ENCODE data around the gene MEF2B. TPM values are rescaled to one million over a fixed set of nuclear protein-coding genes. Genes with fewer than 3 reads are reported as not detected.

MEF2B gene
- total RNA-seq, result 2.7 and 3.0 TPM in 2 replicates

GRCh38 chr19:19170053-19170872, at the start of gene MEF2B:
TSS of gene MEF2B (minus strand) at chr19:19170263. CDS start at chr19:19150735, 19,528 bp downstream.
- DNase-seq (ENCODE audit: low spot score), result peak; percentile 78
- Mint-ChIP-seq H3K4me1 (ENCODE audit: low read depth) (peaks cover 8% of the 10 kb centered on the region), H3K4me3 (ENCODE audit: low read depth) (no peak within 1 kb of the TSS), H3K27ac (no peak within 1 kb of the TSS), H3K36me3 (ENCODE audit: low read depth) (no peaks in the 10 kb centered on the region), H3K27me3 (ENCODE audit: low read depth) (no peaks in the 10 kb centered on the region), H3K9me3 (no peaks in the 10 kb centered on the region)
- intact Hi-C loops (cut with micrococcal nuclease), result no loop called here

- intact Hi-C loops (cut with micrococcal nuclease), result no loop called here
- Mint-ChIP-seq H3K9me3 (no peaks in the 10 kb centered on the region), H3K4me3 (ENCODE audit: low read depth) (no peak overlapping the region), H3K27ac (no peak overlapping the region), H3K36me3 (ENCODE audit: low read depth) (no peaks in the 10 kb centered on the region), H3K27me3 (ENCODE audit: low read depth) (peaks cover 13% of the 10 kb centered on the region), H3K4me1 (ENCODE audit: low read depth) (no peaks in the 10 kb centered on the region)
- DNase-seq (ENCODE audit: low spot score), result no peak
Measured at GRCh38 chr19:19218911-19219310, 48.8 kb upstream of the MEF2B start.

GRCh38 chr19:19217099-19217498, 47.0 kb upstream of the MEF2B start:
- DNase-seq (ENCODE audit: low spot score), result no peak
- Mint-ChIP-seq H3K4me3 (ENCODE audit: low read depth) (no peak overlapping the region), H3K9me3 (no peaks in the 10 kb centered on the region), H3K27me3 (ENCODE audit: low read depth) (peaks cover 19% of the 10 kb centered on the region), H3K4me1 (ENCODE audit: low read depth) (no peaks in the 10 kb centered on the region), H3K27ac (no peak overlapping the region), H3K36me3 (ENCODE audit: low read depth) (no peaks in the 10 kb centered on the region)
- intact Hi-C loops (cut with micrococcal nuclease), result no loop called here

DNA sequence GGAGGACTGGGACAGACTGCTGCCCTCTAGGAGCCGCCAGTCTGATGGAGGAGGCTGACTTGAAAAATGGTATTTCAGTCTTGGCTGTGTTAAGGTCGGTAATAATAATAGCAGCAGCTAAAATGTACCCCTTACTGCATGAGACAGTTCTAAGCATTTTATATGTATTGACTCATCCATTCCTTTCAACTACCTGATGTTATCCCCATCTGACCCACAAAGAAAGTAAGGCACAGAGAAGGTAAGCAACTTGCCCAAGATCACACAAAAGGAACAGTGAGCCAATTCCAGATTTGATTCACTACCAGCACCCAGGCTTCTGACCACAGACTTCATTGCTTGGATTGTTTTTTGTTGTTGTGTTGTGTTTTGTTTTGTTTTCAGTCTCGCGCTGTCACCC, 45.7 kb upstream of the MEF2B start:
- Mint-ChIP-seq H3K4me1 (ENCODE audit: low read depth) (no peaks in the 10 kb centered on the region), H3K36me3 (ENCODE audit: low read depth) (no peaks in the 10 kb centered on the region), H3K27me3 (ENCODE audit: low read depth) (peaks cover 28% of the 10 kb centered on the region), H3K9me3 (no peaks in the 10 kb centered on the region), H3K27ac (no peak overlapping the region), H3K4me3 (ENCODE audit: low read depth) (no peak overlapping the region)
- intact Hi-C loops (cut with micrococcal nuclease), result no loop called here
- DNase-seq (ENCODE audit: low spot score), result no peak

DNA sequence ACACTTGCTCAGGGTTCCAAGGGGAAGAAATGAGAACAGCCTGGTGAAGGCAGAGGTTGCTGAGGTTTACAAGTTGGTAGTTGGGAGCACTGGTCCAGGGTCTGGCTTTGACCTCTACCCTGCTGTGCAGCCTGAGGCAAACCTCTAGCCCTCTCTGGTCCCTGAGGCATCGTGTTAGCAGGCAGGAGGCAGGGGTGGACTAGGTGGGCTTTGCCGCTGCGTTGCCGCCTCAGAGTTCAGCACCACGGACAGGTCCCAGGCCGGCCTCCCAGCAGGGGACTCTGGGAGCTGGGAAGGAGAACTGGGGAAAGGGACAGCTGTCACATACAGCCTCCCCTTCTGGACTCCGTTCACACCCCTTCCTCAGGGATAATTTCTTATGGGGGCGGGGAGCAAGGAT, 44.8 kb upstream of the MEF2B start:
- no peaks in the 10 kb centered on the region for H3K4me1 Mint-ChIP-seq (ENCODE audit: low read depth)
- intact Hi-C loops (cut with micrococcal nuclease), result no loop called here
- no peaks in the 10 kb centered on the region for H3K36me3 Mint-ChIP-seq (ENCODE audit: low read depth)
- peaks cover 30% of the 10 kb centered on the region for H3K27me3 Mint-ChIP-seq (ENCODE audit: low read depth)
- no peak overlapping the region for H3K4me3 Mint-ChIP-seq (ENCODE audit: low read depth)
- no peaks in the 10 kb centered on the region for H3K9me3 Mint-ChIP-seq
- no peak for DNase-seq (ENCODE audit: low spot score)
- no peak overlapping the region for H3K27ac Mint-ChIP-seq

DNA sequence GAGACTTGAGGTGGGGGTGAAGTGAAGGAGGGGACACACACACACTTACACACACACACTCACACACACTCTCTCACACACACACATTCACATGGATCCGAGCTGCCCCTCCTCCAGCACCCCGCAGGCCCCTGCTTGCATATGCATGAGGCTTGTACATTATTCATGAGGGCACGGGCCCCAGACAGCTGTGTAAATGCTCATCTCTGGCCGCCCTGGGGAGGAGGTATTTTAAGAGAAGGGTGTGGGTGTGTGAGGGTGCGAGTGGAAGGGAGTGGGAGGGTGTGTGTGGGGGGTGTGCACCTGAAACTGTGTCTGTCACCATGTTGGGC, 44.1 kb upstream of the MEF2B start:
- no peaks in the 10 kb centered on the region for H3K9me3 Mint-ChIP-seq
- H3K36me3 Mint-ChIP-seq (ENCODE audit: low read depth), result no peaks in the 10 kb centered on the region
- intact Hi-C loops (cut with micrococcal nuclease), result no loop called here
- no peak for DNase-seq (ENCODE audit: low spot score)
- no peaks in the 10 kb centered on the region for H3K4me1 Mint-ChIP-seq (ENCODE audit: low read depth)
- H3K27ac Mint-ChIP-seq, result no peak overlapping the region
- H3K4me3 Mint-ChIP-seq (ENCODE audit: low read depth), result no peak overlapping the region
- peaks cover 30% of the 10 kb centered on the region for H3K27me3 Mint-ChIP-seq (ENCODE audit: low read depth)

DNA sequence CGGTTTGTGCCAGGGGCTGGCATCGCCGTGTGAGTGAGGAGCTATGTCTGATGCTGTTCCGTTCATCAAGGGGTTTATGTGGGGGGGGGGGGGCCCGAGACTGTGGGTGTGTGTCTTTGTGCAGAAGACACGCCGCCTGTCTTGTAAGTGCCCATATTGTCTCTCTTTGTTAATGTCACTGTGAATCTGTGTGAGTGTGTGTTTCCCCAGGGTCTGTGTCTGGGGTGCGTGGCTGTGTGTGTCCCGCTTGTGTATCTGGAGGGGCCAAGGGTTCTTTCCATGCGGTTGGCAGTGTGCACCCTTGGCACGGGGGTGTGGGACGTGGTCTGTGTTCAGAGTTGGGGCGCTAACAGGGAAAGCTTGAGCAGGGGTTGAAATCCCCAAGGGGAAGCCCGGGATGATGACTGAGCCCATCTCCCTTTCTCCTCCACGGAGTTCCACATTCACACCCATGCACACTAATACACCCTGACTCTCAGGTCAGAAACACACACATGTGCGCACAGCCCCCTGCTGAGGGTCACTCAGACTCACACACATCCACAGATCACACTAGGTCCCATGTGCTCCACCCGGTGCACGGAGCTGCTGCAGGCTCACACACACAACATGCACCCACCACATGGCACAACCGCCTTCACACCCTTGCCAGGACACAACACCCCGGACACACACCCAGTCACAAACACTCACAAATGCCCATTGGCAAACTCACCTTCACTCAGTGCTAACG, 43.5 kb upstream of the MEF2B start:
- H3K27me3 Mint-ChIP-seq (ENCODE audit: low read depth), result peaks cover 30% of the 10 kb centered on the region
- H3K4me1 Mint-ChIP-seq (ENCODE audit: low read depth), result no peaks in the 10 kb centered on the region
- no peak overlapping the region for H3K4me3 Mint-ChIP-seq (ENCODE audit: low read depth)
- intact Hi-C loops (cut with micrococcal nuclease), result no loop called here
- DNase-seq (ENCODE audit: low spot score), result no peak
- no peak overlapping the region for H3K27ac Mint-ChIP-seq
- H3K9me3 Mint-ChIP-seq, result no peaks in the 10 kb centered on the region
- H3K36me3 Mint-ChIP-seq (ENCODE audit: low read depth), result no peaks in the 10 kb centered on the region

GRCh38 chr19:19212916-19213315, 42.9 kb upstream of the MEF2B start:
- Mint-ChIP-seq H3K36me3 (ENCODE audit: low read depth) (no peaks in the 10 kb centered on the region), H3K27me3 (ENCODE audit: low read depth) (peaks cover 30% of the 10 kb centered on the region), H3K4me1 (ENCODE audit: low read depth) (no peaks in the 10 kb centered on the region), H3K4me3 (ENCODE audit: low read depth) (no peak overlapping the region), H3K9me3 (no peaks in the 10 kb centered on the region), H3K27ac (no peak overlapping the region)
- intact Hi-C loops (cut with micrococcal nuclease), result no loop called here
- DNase-seq (ENCODE audit: low spot score), result no peak

- intact Hi-C loops (cut with micrococcal nuclease), result no loop called here
- Mint-ChIP-seq H3K4me3 (ENCODE audit: low read depth) (no peak within 1 kb of the TSS), H3K27me3 (ENCODE audit: low read depth) (peaks cover 30% of the 10 kb centered on the region), H3K27ac (no peak within 1 kb of the TSS), H3K4me1 (ENCODE audit: low read depth) (peaks cover 10% of the 10 kb centered on the region), H3K36me3 (ENCODE audit: low read depth) (no peaks in the 10 kb centered on the region), H3K9me3 (no peaks in the 10 kb centered on the region)
- no peak for DNase-seq (ENCODE audit: low spot score)
Measured at GRCh38 chr19:19211499-19212420, 41.7 kb upstream of the MEF2B start, which contains the start of gene NCAN. TSS of gene NCAN (plus strand) at chr19:19211958. CDS start at chr19:19216954, 4,996 bp downstream.

DNA sequence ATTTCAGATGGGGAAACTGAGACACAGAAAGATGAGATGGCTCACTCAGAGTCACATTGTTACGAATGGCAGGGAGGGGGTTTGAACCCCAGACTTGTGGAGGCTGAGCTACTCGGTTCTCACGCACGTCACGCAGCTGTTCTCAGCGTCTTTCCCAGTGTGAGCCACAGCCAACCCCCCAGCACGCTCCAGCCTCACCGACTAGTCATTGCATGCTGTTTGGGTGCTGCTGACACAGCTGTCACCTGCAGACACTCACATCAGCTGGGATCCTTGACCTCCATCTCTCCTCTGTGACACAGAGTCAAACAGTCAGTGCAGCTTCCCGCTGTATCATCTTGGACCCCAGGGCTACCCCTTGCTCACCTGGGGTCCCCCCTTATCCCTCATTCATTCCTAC, 39.3 kb upstream of the MEF2B start:
- no peak for DNase-seq (ENCODE audit: low spot score)
- Mint-ChIP-seq H3K36me3 (ENCODE audit: low read depth) (no peaks in the 10 kb centered on the region), H3K4me1 (ENCODE audit: low read depth) (peaks cover 17% of the 10 kb centered on the region), H3K27me3 (ENCODE audit: low read depth) (peaks cover 28% of the 10 kb centered on the region), H3K9me3 (no peaks in the 10 kb centered on the region), H3K27ac (no peak overlapping the region), H3K4me3 (ENCODE audit: low read depth) (no peak overlapping the region)
- intact Hi-C loops (cut with micrococcal nuclease), result no loop called here

GRCh38 chr19:19207637-19208572, 37.8 kb upstream of the MEF2B start:
- no peaks in the 10 kb centered on the region for H3K9me3 Mint-ChIP-seq
- H3K27me3 Mint-ChIP-seq (ENCODE audit: low read depth), result peaks cover 15% of the 10 kb centered on the region
- intact Hi-C loops (cut with micrococcal nuclease), result no loop called here
- DNase-seq (ENCODE audit: low spot score), result no peak
- no peak overlapping the region for H3K27ac Mint-ChIP-seq
- H3K4me1 Mint-ChIP-seq (ENCODE audit: low read depth), result peaks cover 19% of the 10 kb centered on the region
- H3K4me3 Mint-ChIP-seq (ENCODE audit: low read depth), result no peak overlapping the region
- peaks cover 3% of the 10 kb centered on the region for H3K36me3 Mint-ChIP-seq (ENCODE audit: low read depth)

GRCh38 chr19:19206938-19207337, 36.9 kb upstream of the MEF2B start:
- Mint-ChIP-seq H3K9me3 (no peaks in the 10 kb centered on the region), H3K36me3 (ENCODE audit: low read depth) (peaks cover 12% of the 10 kb centered on the region), H3K27me3 (ENCODE audit: low read depth) (peaks cover 11% of the 10 kb centered on the region), H3K27ac (no peak overlapping the region), H3K4me1 (ENCODE audit: low read depth) (peaks cover 28% of the 10 kb centered on the region), H3K4me3 (ENCODE audit: low read depth) (no peak overlapping the region)
- DNase-seq (ENCODE audit: low spot score), result no peak
- intact Hi-C loops (cut with micrococcal nuclease), result no loop called here

All from activated T-helper 2 cell treated with anti-CD3 and anti-CD28 coated beads, Interferon-gamma antibody, Interleukin-2, Interleukin-4, amounts not matched to agents 10 μg/mL and 5 μg/mL and 100 μg/mL, durations not matched to agents 14 hours and 24 hours and 36 hours (primary cell).